ENCODE results near the gene VAPB. TPM values are rescaled to one million over a fixed set of nuclear protein-coding genes. Genes with fewer than 3 reads are reported as not detected.

The VAPB gene
- total RNA-seq, 1 experiment from 2014 or later: 51.1 TPM

GRCh38 chr20:58394801-58395200 lies 5.8 kb downstream of the VAPB start:
- no TSS peak for BruUV-seq (replicated peaks)
- POLR2A ChIA-PET: no interaction called here

GRCh38 chr20:58395604-58396003 lies 6.6 kb downstream of the VAPB start:
- no peak for ATAC-seq
- H3K79me2 ChIP-seq (ENCODE audit: insufficient read depth, low read length): peaks cover 99% of the 10 kb centered on the region
- H3K27me3 ChIP-seq (ENCODE audit: insufficient read depth, low read length): no peaks in the 10 kb centered on the region
- DNase-seq (ENCODE audit: low read depth, low spot score): no peak
- peaks cover 26% of the 10 kb centered on the region; the same call in 1 of the 2 replicates for H4K20me1 ChIP-seq (ENCODE audit: insufficient read depth)
- peaks cover 4 to 6% of the 10 kb centered on the region in 2 experiments for H3K4me1 ChIP-seq (ENCODE audit: control insufficient read depth in 1 of 2, insufficient read depth in 2 of 2, low read length in 2 of 2)
- no peak overlapping the region for H2AFZ ChIP-seq (ENCODE audit: low read depth, low read length, poor library complexity, severe bottlenecking)
- no peaks in the 10 kb centered on the region for H3K9me2 ChIP-seq (ENCODE audit: insufficient read depth)
- H3K9me3 ChIP-seq (ENCODE audit: control insufficient read depth in 1 of 2, insufficient read depth in 1 of 2, low read depth in 1 of 2, low read length in 2 of 2): no peaks in the 10 kb centered on the region
- H3K9ac ChIP-seq (ENCODE audit: low read length): no peak overlapping the region
- no peak overlapping the region for H3K27ac ChIP-seq (ENCODE audit: low read depth, low read length)
- ChIA-PET POLR2A (no interaction called here), RAD21 (ENCODE audit: low non-redundant PET in 1 of 2, low total read pairs in 2 of 2, uncharacterized antibody in 2 of 2, unreplicated experiment in 2 of 2) (no interaction called here), CTCF (no interaction called here)
- BruUV-seq (replicated peaks): no TSS peak
- no peak overlapping the region for H3K4me3 ChIP-seq (replicated peaks in 1 of 2; ENCODE audit: low read depth in 1 of 2, low read length in 2 of 2)
- intact Hi-C loops (cut with micrococcal nuclease): no loop called here
- no peak overlapping the region for H3K4me2 ChIP-seq (ENCODE audit: low read length)
- peaks cover 9 to 11% of the 10 kb centered on the region in 2 experiments; a peak in 3 of 4 replicates for H3K36me3 ChIP-seq (ENCODE audit: control insufficient read depth in 1 of 2, insufficient read depth in 2 of 2, low read length in 2 of 2)
- TF ChIP-seq TCF7L2 (IDR thresholded peaks at IDR 0.05; ENCODE audit: borderline replicate concordance, extremely low read depth, insufficient read depth, insufficient read length) (no peak), ELF1 (IDR thresholded peaks at IDR 0.05; ENCODE audit: borderline replicate concordance, low read depth) (no peak), SIN3A (IDR thresholded peaks at IDR 0.05; ENCODE audit: low read depth) (no peak), POLR2AphosphoS5 (IDR thresholded peaks at IDR 0.05; ENCODE audit: low read depth, low read length) (no peak), ZBTB33 (IDR thresholded peaks at IDR 0.05; ENCODE audit: extremely low read depth, insufficient replicate concordance, low read length) (no peak), CEBPB (IDR thresholded peaks at IDR 0.05; ENCODE audit: low read depth) (no peak), CBX3 (IDR thresholded peaks at IDR 0.05; ENCODE audit: low read depth) (no peak), CTCF (IDR thresholded peaks at IDR 0.05 in 2 of 3, conservative IDR thresholded peaks at IDR 0.05 in 1 of 3; ENCODE audit: borderline replicate concordance in 1 of 3, insufficient read depth in 1 of 3, low read depth in 2 of 3, low read length in 2 of 3) (no peak), ZFX (IDR thresholded peaks at IDR 0.05) (no peak), POLR2A (IDR thresholded peaks at IDR 0.05; ENCODE audit: borderline replicate concordance, extremely low read depth, insufficient read depth, insufficient read length) (no peak)
- TF ChIP-seq, protein P1, sequence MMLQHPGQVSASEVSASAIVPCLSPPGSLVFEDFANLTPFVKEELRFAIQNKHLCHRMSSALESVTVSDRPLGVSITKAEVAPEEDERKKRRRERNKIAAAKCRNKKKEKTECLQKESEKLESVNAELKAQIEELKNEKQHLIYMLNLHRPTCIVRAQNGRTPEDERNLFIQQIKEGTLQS (IDR thresholded peaks at IDR 0.05): no peak

More at GRCh38 chr20:58394801-58395200, 5.8 kb downstream of the VAPB start:
- Histone ChIP-seq H3K4me2 (ENCODE audit: low read length) (no peak overlapping the region), H4K20me1 (ENCODE audit: insufficient read depth) (peaks cover 20% of the 10 kb centered on the region; the same call in 1 of the 2 replicates), H3K79me2 (ENCODE audit: insufficient read depth, low read length) (peaks cover 99% of the 10 kb centered on the region), H3K4me1 (ENCODE audit: control insufficient read depth in 1 of 2, insufficient read depth in 2 of 2, low read length in 2 of 2) (peaks cover 10 to 14% of the 10 kb centered on the region in 2 experiments), H3K4me3 (replicated peaks in 1 of 2; ENCODE audit: low read depth in 1 of 2, low read length in 2 of 2) (no peak overlapping the region), H3K9ac (ENCODE audit: low read length) (no peak overlapping the region), H3K9me2 (ENCODE audit: insufficient read depth) (no peaks in the 10 kb centered on the region), H3K9me3 (ENCODE audit: control insufficient read depth in 1 of 2, insufficient read depth in 1 of 2, low read depth in 1 of 2, low read length in 2 of 2) (no peaks in the 10 kb centered on the region), H3K27me3 (ENCODE audit: insufficient read depth, low read length) (no peaks in the 10 kb centered on the region), H2AFZ (ENCODE audit: low read depth, low read length, poor library complexity, severe bottlenecking) (no peak overlapping the region), H3K36me3 (ENCODE audit: control insufficient read depth in 1 of 2, insufficient read depth in 2 of 2, low read length in 2 of 2) (peaks cover 11 to 15% of the 10 kb centered on the region in 2 experiments; a peak in 3 of 4 replicates), H3K27ac (ENCODE audit: low read depth, low read length) (no peak overlapping the region)
- RAD21 ChIA-PET (ENCODE audit: low non-redundant PET in 1 of 2, low total read pairs in 2 of 2, uncharacterized antibody in 2 of 2, unreplicated experiment in 2 of 2): no interaction called here
- CTCF ChIA-PET: no interaction called here
- TF ChIP-seq ELF1 (IDR thresholded peaks at IDR 0.05; ENCODE audit: borderline replicate concordance, low read depth) (no peak), EZH2 (IDR thresholded peaks at IDR 0.05) (no peak), EGR1 (IDR thresholded peaks at IDR 0.05; ENCODE audit: low read depth) (no peak), SP1 (IDR thresholded peaks at IDR 0.05; ENCODE audit: low read depth) (no peak)
- TF ChIP-seq, protein P1 (IDR thresholded peaks at IDR 0.05): no peak
- TF ChIP-seq, protein P2, sequence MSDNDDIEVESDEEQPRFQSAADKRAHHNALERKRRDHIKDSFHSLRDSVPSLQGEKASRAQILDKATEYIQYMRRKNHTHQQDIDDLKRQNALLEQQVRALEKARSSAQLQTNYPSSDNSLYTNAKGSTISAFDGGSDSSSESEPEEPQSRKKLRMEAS (IDR thresholded peaks at IDR 0.05): no peak
- ATAC-seq (no peak), DNase-seq (ENCODE audit: low read depth, low spot score) (no peak)
- intact Hi-C loops (cut with micrococcal nuclease): no loop called here
